Tongue (tissue), 2 donors: ENCODE data around the gene DOC2B. TPM values are rescaled to one million over a fixed set of nuclear protein-coding genes. Genes with fewer than 3 reads are reported as not detected.
A peak's percentile ranks its signal among the peaks of the same experiment; 100 is the strongest.
"Not testable (repeated sequence)": the region's sequence is repeated elsewhere in the genome, so short reads cannot be mapped to it uniquely, and the experiment has no call there.

Source experiments
- DNase-seq: peaks from one replicate; pipeline ENCODE4 v3.0.0-alpha.2; 2015
- total RNA-seq: library from RNA; depleted of rRNA; stranded (reverse); fragments of >200 nt; gene quantifications from one replicate; pipeline ENCODE4 v1.2.3, GENCODE V29; 2014

DOC2B gene
- 5.0 TPM for total RNA-seq

- DNase-seq, result peak; percentile 64
Measured at GRCh38 chr17:181245-182049, at the start of gene DOC2B. Gene DOC2B, minus strand, starts transcription at chr17:181650. Its CDS starts 171 bp downstream, at chr17:181479.

GRCh38 chr17:230395-230770 lies 48.9 kb upstream of the DOC2B start:
- no peak for DNase-seq

GRCh38 chr17:229709-230394 lies 48.4 kb upstream of the DOC2B start:
- DNase-seq, result no peak

DNA sequence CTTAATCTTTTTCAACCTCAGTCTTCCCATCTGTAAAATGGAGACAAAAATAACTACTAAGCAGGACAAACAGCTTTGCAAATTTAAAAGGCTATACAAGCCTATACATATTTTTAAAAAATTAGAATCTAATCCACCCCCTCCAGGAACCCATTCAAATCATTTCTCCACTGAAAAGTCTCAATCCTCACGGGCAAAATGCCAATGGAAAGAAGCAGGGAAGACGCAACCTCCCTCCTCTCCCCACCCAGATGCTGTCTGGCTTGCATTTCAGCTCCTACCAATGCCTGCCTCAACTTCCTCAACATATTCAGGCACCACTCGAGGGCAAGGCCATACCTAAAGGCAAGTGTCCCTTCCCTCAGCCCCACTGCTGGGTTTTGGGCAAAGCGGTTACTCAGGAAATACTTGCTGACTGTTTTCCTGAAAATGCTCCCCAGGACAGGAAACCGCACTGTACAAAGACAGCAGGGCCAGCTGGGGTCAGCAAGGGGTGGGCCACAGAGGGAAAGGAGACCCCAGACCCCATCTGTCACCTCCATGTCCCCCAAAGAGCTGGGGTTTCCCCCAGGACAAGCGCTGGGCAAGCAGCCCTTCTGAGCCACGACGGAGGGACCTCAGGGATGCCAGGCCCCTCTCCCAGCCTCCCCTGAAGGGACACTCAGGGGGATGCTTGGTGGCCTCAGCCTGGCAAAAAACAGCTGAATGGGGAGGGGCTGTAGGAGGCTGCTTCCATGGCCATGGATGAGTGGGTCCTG lies 47.7 kb upstream of the DOC2B start:
- no peak for DNase-seq

- DNase-seq, result no peak
Measured at GRCh38 chr17:227946-228615, 46.6 kb upstream of the DOC2B start.

DNA sequence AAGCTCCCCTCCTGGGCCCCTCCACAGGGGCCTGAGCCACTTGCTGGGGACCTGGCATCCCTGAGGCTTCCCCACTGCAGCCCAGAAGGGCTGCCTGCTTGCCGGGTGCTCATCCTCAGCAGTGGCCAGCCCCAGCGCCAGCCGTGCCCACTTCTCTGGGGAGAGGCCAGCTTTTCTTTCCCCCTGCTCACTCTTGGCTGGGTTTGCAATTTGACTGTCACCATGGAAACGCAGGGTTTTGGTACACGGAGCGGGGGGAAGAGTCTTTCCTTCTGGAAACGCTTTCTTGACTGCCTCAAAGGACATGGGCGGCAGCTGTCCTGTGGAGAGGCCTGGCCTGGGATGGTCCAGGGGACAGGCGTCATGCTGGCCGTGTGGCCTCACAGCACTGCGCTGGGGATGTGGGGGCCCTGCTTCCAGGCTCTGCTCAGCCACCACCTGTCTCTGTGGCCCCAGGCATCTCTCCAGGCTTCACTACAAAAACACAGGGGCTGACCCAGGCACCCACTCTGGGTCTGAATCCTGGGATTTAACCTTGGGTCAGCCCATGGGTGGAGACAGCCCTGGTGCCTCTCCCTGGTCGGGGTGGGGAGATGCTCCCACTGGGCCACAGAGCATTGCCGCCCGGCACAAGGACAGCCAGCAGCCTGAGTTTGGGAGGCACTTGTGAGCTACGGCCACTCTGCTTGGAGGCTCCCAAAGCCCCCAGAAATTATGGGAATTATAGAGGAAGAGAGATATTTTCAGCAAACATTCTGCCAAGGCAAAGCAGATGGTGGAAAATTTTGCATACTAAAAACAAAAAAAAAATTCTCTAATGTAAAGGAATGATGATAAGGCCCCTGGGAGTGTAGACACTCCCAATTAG lies 45.9 kb upstream of the DOC2B start:
- peak; percentile 91 for DNase-seq

- DNase-seq, result peak; percentile 69
Measured at GRCh38 chr17:226108-227077, 44.9 kb upstream of the DOC2B start.

- DNase-seq, result no peak
Measured at GRCh38 chr17:225551-225950, 44.1 kb upstream of the DOC2B start.

GRCh38 chr17:224576-224975 lies 43.1 kb upstream of the DOC2B start:
- DNase-seq, result not testable (repeated sequence)

GRCh38 chr17:223723-224471 lies 42.4 kb upstream of the DOC2B start:
- no peak for DNase-seq

DNA sequence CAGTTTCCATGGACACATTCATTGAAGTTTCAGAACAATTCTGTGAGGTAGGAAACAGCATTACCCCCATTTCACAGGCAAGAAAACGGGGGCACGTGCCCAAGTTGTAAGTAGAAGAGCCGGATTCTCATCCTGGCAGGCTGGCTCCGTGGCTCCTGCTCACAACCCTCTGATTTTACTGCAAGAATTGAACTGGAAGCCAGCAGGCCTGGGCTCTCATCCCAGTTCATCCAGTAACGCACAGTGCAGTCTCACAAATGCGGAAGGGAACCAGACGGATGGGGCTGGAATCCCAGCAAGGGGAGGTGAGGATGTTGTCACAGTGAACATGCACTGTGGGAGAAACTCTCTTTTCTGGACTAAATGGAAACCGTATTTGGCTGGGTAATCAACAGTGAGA lies 40.7 kb upstream of the DOC2B start:
- no peak for DNase-seq

DNA sequence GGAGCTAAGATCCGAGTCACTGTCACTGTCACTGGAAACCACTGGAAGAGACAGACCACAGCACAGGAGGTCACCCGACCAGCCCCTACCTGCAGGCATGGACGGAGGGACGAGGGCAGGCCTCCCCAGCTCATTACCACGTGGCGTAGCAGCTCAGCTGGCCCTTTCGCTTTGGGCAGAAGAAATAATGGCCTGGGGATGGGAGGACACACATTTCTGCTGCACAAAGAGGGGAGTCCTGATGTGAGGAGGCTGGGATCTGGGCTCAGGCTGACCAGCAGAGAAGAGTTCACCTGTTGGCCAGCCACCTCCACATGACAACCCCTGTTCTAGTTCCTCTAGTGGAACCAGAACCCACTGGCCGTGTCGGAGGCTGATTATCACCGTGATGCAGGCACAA lies 38.2 kb upstream of the DOC2B start:
- DNase-seq, result no peak

DNA sequence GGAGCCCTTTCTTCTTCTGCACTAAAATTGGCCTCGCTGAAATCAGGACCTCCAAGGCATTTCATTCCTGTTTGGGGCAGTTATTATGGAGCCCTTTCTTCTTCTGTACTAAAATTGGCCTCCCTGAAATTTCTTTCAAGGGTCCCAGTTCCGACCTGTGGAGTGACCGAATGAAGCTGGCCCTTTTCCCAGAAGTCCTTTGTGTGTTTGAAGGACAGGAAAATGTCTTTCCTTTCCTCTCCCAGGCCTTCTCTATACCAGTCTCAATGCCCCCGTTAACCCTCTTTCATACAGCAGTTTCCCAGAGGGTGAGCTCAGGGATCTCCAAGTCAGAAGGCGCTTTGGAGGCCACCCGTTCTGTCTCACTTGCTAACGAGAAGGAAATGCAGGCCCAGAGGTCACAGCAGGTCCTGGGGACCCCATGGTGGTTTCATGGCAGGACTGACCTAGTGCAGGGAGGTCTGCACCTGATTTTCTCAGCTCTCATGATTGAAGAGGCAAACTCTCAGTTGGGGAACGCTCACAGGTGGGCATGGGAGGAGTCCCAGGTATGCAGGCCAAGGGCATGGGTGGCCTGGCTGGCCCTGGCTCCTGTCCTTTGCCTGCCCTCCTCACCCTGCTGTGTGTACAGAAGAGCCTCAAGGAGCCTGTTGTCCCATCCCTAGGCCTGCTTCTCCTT lies 37.1 kb upstream of the DOC2B start:
- DNase-seq, result no peak

- DNase-seq, result no peak
Measured at GRCh38 chr17:216625-217024, 35.2 kb upstream of the DOC2B start.

- peak; percentile 49 for DNase-seq
Measured at GRCh38 chr17:215563-216478, 34.4 kb upstream of the DOC2B start.

DNA sequence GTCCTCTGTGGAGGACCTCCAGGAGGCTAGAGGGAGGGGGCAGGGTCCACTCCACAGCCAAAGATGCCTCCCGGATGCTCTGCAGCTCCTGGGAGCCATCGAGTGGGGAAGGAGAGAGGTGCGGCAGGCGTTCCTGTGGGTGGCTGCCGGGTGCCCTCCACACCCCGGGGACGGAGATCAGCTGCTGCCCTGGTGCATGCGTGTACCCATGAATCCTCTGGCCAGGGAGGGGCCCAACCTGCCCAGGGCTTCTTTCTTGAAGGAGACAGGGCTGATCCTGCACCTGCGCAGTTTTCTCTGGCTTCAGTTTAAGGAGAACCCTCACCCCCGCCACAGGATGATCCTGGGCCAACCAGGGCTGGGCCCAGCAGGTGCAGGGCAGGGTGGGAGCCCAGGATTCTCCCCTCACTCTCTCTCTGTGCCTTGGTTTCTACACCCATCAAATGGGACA lies 33.5 kb upstream of the DOC2B start:
- DNase-seq, result no peak

GRCh38 chr17:213286-214105 lies 32.0 kb upstream of the DOC2B start:
- no peak for DNase-seq
